Measurements from ENCODE around the gene SHANK3. TPM values are rescaled to one million over a fixed set of nuclear protein-coding genes. Genes with fewer than 3 reads are reported as not detected.

The SHANK3 gene
- total RNA-seq, 4 donors from 2014 or later: 2.7 to 30.3 (median 6.3) TPM

DNA sequence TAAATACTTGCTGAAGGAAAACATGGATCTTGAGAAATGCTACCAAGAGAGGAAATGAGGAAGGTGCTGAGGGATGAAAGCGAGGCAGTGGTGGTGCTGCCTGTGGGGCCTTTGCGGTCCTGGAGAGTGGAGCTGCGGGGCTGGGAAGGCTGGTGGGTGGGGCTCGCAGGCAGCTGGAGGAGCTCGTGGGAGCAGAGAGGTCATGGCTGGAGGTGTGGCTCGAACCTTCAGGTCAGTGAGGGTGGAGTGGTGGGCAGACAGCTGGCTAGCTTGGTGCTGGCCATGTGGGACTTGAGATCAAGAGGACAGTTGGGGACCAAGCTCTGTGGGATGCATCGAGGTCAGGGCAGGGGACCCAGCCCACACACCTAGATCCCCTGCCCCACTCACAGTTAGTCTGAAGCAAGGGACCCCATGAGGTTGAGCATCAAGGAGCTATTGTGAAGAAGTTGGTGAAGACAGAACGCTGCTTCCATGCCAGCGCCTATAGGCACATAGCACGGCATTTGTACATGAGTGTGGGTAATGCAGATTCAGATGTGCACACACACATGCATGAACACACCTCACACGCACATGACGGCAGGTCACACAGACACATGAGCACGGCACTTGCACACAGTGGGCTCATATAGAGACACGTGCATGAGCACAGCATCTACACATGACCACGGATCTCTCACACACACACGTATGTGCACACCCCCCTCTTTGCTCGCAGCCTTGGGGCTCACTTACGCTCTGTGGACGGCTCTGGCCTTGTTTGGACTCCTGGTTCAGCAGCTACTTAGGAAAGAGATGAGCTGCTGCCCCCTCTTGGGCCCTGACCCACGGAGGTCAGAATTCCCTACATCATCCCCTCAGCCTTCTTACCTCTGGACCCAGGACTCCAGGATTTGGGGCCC is 30.4 kb downstream of the SHANK3 start:
- intact Hi-C loops (cut with DNase I; ENCODE audit: low total_unique reads): no loop called here
- Histone ChIP-seq H3K36me3 (no peaks in the 10 kb centered on the region), H3K27me3 (no peaks in the 10 kb centered on the region), H3K4me3 (no peak overlapping the region), H3K27ac (no peak overlapping the region), H3K4me1 (peaks cover 0 to 7% (median 2%) of the 10 kb centered on the region in 4 donors), H3K9me3 (no peaks in the 10 kb centered on the region)
- 83 to 92% methylated on average over 4 to 20 of the region's 20 CpGs for WGBS, 2 donors (ENCODE audit: low coverage in 1 of 2)
- no peak for DNase-seq
- TF ChIP-seq, protein P1, sequence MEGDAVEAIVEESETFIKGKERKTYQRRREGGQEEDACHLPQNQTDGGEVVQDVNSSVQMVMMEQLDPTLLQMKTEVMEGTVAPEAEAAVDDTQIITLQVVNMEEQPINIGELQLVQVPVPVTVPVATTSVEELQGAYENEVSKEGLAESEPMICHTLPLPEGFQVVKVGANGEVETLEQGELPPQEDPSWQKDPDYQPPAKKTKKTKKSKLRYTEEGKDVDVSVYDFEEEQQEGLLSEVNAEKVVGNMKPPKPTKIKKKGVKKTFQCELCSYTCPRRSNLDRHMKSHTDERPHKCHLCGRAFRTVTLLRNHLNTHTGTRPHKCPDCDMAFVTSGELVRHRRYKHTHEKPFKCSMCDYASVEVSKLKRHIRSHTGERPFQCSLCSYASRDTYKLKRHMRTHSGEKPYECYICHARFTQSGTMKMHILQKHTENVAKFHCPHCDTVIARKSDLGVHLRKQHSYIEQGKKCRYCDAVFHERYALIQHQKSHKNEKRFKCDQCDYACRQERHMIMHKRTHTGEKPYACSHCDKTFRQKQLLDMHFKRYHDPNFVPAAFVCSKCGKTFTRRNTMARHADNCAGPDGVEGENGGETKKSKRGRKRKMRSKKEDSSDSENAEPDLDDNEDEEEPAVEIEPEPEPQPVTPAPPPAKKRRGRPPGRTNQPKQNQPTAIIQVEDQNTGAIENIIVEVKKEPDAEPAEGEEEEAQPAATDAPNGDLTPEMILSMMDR (IDR thresholded peaks at IDR 0.05): no peak
- TF ChIP-seq POLR2A (IDR thresholded peaks at IDR 0.05) (no peak), POLR2AphosphoS5 (IDR thresholded peaks at IDR 0.05) (no peak), EP300 (IDR thresholded peaks at IDR 0.05; ENCODE audit: low read depth) (no peak)
- in situ Hi-C loops (cut with MboI; ENCODE audit: low pct_ligation_motif_present in 1 of 4, low pct_unique_long_range_greater_than_20kb in 1 of 4, low sequenced_read_pairs in 3 of 4): no loop called here

DNA sequence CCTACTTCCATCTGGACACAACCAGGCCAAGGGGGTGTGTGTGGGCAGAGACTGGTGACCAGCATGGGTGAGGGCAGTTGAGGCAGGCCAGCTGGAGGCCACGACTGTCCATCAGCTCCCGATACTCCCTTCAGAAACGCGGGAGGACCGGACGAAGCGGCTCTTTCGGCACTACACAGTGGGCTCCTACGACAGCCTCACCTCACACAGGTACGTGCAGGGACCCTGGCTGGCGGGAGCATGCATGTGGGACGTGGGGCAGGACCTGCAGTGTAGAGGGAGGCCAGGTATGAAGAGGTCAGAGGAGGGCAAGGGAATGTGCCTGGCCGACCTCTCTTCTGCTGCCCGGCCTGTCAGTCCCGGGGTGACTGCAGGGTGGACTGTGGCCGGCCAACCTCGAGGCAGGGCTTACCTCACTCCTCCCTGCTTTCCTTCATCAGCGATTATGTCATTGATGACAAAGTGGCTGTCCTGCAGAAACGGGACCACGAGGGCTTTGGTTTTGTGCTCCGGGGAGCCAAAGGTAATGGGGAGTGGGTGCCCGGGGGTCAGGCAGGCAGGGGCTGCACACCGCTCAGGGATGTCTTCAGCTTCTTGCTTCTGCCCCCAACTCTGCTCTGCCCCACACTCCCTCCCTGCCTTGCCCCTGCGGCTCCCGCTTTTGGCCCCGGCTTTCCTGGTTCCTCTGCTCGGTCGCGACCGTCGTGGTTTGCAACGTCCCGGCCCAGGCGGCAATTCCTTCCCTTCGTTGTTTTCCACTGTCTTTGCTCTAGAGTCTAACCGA is 31.3 kb downstream of the SHANK3 start:
- WGBS, 2 donors (ENCODE audit: low coverage in 1 of 2): 90 to 100% methylated on average over 3 to 36 of the region's 36 CpGs
- intact Hi-C loops (cut with DNase I; ENCODE audit: low total_unique reads) (no loop called here), in situ Hi-C loops (cut with MboI; ENCODE audit: low pct_ligation_motif_present in 1 of 4, low pct_unique_long_range_greater_than_20kb in 1 of 4, low sequenced_read_pairs in 3 of 4) (no loop called here)
- Histone ChIP-seq H3K9me3 (no peaks in the 10 kb centered on the region), H3K4me1 (peaks cover 0 to 5% (median 0%) of the 10 kb centered on the region in 4 donors), H3K36me3 (no peaks in the 10 kb centered on the region), H3K27me3 (no peaks in the 10 kb centered on the region), H3K4me3 (no peak overlapping the region), H3K27ac (no peak overlapping the region)
- no peak for TF ChIP-seq POLR2A (IDR thresholded peaks at IDR 0.05)
- TF ChIP-seq, protein P1 (IDR thresholded peaks at IDR 0.05): no peak
- no peak for TF ChIP-seq POLR2AphosphoS5 (IDR thresholded peaks at IDR 0.05)
- TF ChIP-seq EP300 (IDR thresholded peaks at IDR 0.05; ENCODE audit: low read depth): no peak
- DNase-seq: no peak

DNA sequence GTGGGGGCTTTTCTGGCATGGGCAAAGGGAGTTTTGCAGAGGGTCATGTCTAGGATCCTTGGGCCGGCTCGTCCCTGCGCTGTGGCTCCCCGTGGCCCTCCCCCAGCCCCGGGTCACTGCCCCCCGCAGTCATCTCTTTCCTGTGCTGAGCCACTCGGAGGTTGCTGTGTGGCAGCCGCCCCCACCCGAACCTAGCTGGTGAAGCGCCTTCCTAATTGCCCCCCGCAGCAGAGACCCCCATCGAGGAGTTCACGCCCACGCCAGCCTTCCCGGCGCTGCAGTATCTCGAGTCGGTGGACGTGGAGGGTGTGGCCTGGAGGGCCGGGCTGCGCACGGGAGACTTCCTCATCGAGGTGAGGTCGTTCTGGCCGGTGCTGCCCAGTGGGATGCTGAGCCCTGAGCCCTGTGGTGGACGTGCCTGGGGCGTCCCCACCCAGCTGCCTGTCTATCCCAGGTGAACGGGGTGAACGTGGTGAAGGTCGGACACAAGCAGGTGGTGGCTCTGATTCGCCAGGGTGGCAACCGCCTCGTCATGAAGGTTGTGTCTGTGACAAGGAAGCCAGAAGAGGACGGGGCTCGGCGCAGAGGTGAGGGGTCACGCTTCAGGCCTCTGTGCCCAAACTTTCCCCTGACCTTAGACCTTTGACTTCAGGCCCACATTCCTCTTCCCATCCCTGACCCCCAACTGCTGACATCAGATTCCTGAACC is 32.0 kb downstream of the SHANK3 start:
- in situ Hi-C loops (cut with MboI; ENCODE audit: low pct_ligation_motif_present in 1 of 4, low pct_unique_long_range_greater_than_20kb in 1 of 4, low sequenced_read_pairs in 3 of 4) (no loop called here), intact Hi-C loops (cut with DNase I; ENCODE audit: low total_unique reads) (no loop called here)
- TF ChIP-seq, protein P1 (IDR thresholded peaks at IDR 0.05): no peak
- no peak for TF ChIP-seq EP300 (IDR thresholded peaks at IDR 0.05; ENCODE audit: low read depth)
- no peak for TF ChIP-seq POLR2A (IDR thresholded peaks at IDR 0.05)
- TF ChIP-seq POLR2AphosphoS5 (IDR thresholded peaks at IDR 0.05): no peak
- no peak overlapping the region for H3K27ac ChIP-seq
- no peak for DNase-seq
- H3K36me3 ChIP-seq: no peaks in the 10 kb centered on the region
- 88% methylated on average over 37 of the region's 37 CpGs; no CpG with 5 or more reads in 1 of the 2 donors for WGBS, 2 donors (ENCODE audit: low coverage in 1 of 2)
- no peak overlapping the region for H3K4me3 ChIP-seq
- H3K27me3 ChIP-seq: no peaks in the 10 kb centered on the region
- peaks cover 0 to 5% (median 0%) of the 10 kb centered on the region in 4 donors for H3K4me1 ChIP-seq
- H3K9me3 ChIP-seq: no peaks in the 10 kb centered on the region

All from transverse colon (tissue), 4 donors.